ENCODE results near the gene KIAA2012.

GRCh38 chr2:202109737-202110184 lies 36.7 kb downstream of the KIAA2012 start:
- TF ChIP-seq TAF1 (IDR thresholded peaks at IDR 0.05; ENCODE audit: low read depth, low read length), result no peak
- TF ChIP-seq POLR2A (IDR thresholded peaks at IDR 0.05; ENCODE audit: low read depth, low read length), result no peak

Data from GM12891 (cell line).